Astrocyte (in vitro differentiated cells and primary cell): ENCODE results near the gene ZNF467. TPM values are rescaled to one million over a fixed set of nuclear protein-coding genes. Genes with fewer than 3 reads are reported as not detected.

Source experiments
- DNase-seq: peaks from one replicate; pipeline ENCODE4 v3.0.0-alpha.2; 2010; ENCODE audit warnings: low read depth
- FAIRE-seq: peaks from 2 replicates; lab custom pipeline; 2011; peaks lifted over from hg19 to GRCh38; lab: Jason Lieb, UNC
- H2AFZ ChIP-seq: 2 replicates; pipeline ENCODE4 v1.6.0; 2012; ENCODE audit warnings: low read depth, low read length, inconsistent platforms
- H3K27ac ChIP-seq: 2 replicates; pipeline ENCODE4 v1.5.1; 2011; ENCODE audit warnings: low read depth, low read length, inconsistent platforms
- H3K27me3 ChIP-seq: 2 replicates; pipeline ENCODE4 v1.6.0; 2011; ENCODE audit warnings: low read length, inconsistent platforms; ENCODE audit not compliant: insufficient read depth
- H3K36me3 ChIP-seq: 2 replicates; pipeline ENCODE4 v1.5.1; 2011; ENCODE audit warnings: low read length, inconsistent platforms; ENCODE audit not compliant: insufficient read depth
- H3K4me1 ChIP-seq: 2 replicates; pipeline ENCODE4 v1.5.1; 2011; ENCODE audit warnings: low read length, inconsistent platforms; ENCODE audit not compliant: insufficient read depth
- H3K4me2 ChIP-seq: 2 replicates; pipeline ENCODE4 v1.6.0; 2012; ENCODE audit warnings: low read length, inconsistent platforms
- H3K4me3 ChIP-seq: 2 replicates; pipeline ENCODE4 v1.5.1; 2011; ENCODE audit warnings: low read depth, mild to moderate bottlenecking, low read length, inconsistent platforms; ENCODE audit not compliant: insufficient read depth
- H3K79me2 ChIP-seq: 2 replicates; pipeline ENCODE4 v1.6.0; 2012; ENCODE audit warnings: mild to moderate bottlenecking, low read length, inconsistent platforms; ENCODE audit not compliant: insufficient read depth
- H3K9ac ChIP-seq: 2 replicates; pipeline ENCODE4 v1.6.0; 2012; ENCODE audit warnings: mild to moderate bottlenecking, low read length, inconsistent platforms
- H3K9me3 ChIP-seq: 2 replicates; pipeline ENCODE4 v1.5.1; 2012; ENCODE audit warnings: low read depth, mild to moderate bottlenecking, low read length, inconsistent platforms; ENCODE audit not compliant: insufficient read depth
- H4K20me1 ChIP-seq: 2 replicates; pipeline ENCODE4 v1.6.0; 2012; ENCODE audit warnings: low read length, inconsistent platforms; ENCODE audit not compliant: insufficient read depth
- H3K27ac Mint-ChIP-seq: one replicate; pipeline ENCODE4 v1.8.0; 2021; ENCODE audit warnings: mild to moderate bottlenecking, mixed read lengths; ENCODE audit not compliant: unreplicated experiment
- H3K27me3 Mint-ChIP-seq: one replicate; pipeline ENCODE4 v1.8.0; 2021; ENCODE audit warnings: low read depth, mixed read lengths; ENCODE audit not compliant: unreplicated experiment
- H3K36me3 Mint-ChIP-seq: one replicate; pipeline ENCODE4 v1.8.0; 2021; ENCODE audit warnings: low read depth, mixed read lengths; ENCODE audit not compliant: unreplicated experiment
- H3K4me1 Mint-ChIP-seq: one replicate; pipeline ENCODE4 v1.8.0; 2021; ENCODE audit warnings: low read depth, mixed read lengths; ENCODE audit not compliant: unreplicated experiment
- H3K4me3 Mint-ChIP-seq: one replicate; pipeline ENCODE4 v1.8.0; 2021; ENCODE audit warnings: mild to moderate bottlenecking, moderate library complexity, mixed read lengths; ENCODE audit not compliant: unreplicated experiment
- H3K9me3 Mint-ChIP-seq: one replicate; pipeline ENCODE4 v1.8.0; 2021; ENCODE audit warnings: mild to moderate bottlenecking, mixed read lengths; ENCODE audit not compliant: unreplicated experiment
- CTCF ChIP-seq: IDR thresholded peaks from 2 replicates; pipeline ENCODE4 v1.5.1; 2011; ENCODE audit warnings: low read depth, mild to moderate bottlenecking, inconsistent platforms, low read length, moderate library complexity; ENCODE audit not compliant: insufficient read depth
- EZH2 ChIP-seq: IDR thresholded peaks from 2 replicates; pipeline ENCODE4 v1.6.1; 2012; ENCODE audit warnings: mild to moderate bottlenecking, low read length, inconsistent platforms; ENCODE audit not compliant: insufficient read depth
- total RNA-seq: library from RNA; stranded (reverse); gene quantifications from 2 replicates; pipeline ENCODE4 v1.2.1, GENCODE V29; 2021

Gene ZNF467
- total RNA-seq, 1 donor from 2014 or later = 16.6 TPM

GRCh38 chr7:149781921-149782320, 8.5 kb upstream of the ZNF467 start:
- no peaks in the 10 kb centered on the region for H3K4me1 Mint-ChIP-seq
- no peak for DNase-seq
- Histone ChIP-seq H3K36me3 (no peaks in the 10 kb centered on the region), H3K9me3 (no peaks in the 10 kb centered on the region), H3K4me2 (no peak overlapping the region), H3K27ac (no peak overlapping the region), H3K27me3 (peaks cover 5% of the 10 kb centered on the region), H3K4me3 (no peak overlapping the region), H4K20me1 (no peaks in the 10 kb centered on the region), H3K4me1 (no peaks in the 10 kb centered on the region), H3K9ac (no peak overlapping the region), H2AFZ (no peak overlapping the region), H3K79me2 (no peaks in the 10 kb centered on the region)
- no peak for FAIRE-seq
- no peak overlapping the region for H3K4me3 Mint-ChIP-seq
- no peak overlapping the region for H3K27ac Mint-ChIP-seq
- H3K36me3 Mint-ChIP-seq = no peaks in the 10 kb centered on the region
- TF ChIP-seq EZH2 (no peak), CTCF (no peak)
- peaks cover 68% of the 10 kb centered on the region for H3K27me3 Mint-ChIP-seq
- no peaks in the 10 kb centered on the region for H3K9me3 Mint-ChIP-seq

GRCh38 chr7:149780636-149781419, 7.4 kb upstream of the ZNF467 start:
- Histone ChIP-seq H3K9me3 (no peaks in the 10 kb centered on the region), H3K79me2 (no peaks in the 10 kb centered on the region), H3K4me2 (no peak overlapping the region), H2AFZ (no peak overlapping the region), H3K27me3 (peaks cover 5% of the 10 kb centered on the region), H4K20me1 (no peaks in the 10 kb centered on the region), H3K4me1 (no peaks in the 10 kb centered on the region), H3K36me3 (no peaks in the 10 kb centered on the region), H3K4me3 (no peak overlapping the region), H3K27ac (no peak overlapping the region), H3K9ac (no peak overlapping the region)
- FAIRE-seq = no peak
- TF ChIP-seq CTCF = no peak
- Mint-ChIP-seq H3K9me3 (no peaks in the 10 kb centered on the region), H3K27me3 (peaks cover 57% of the 10 kb centered on the region), H3K4me3 (no peak overlapping the region), H3K4me1 (no peaks in the 10 kb centered on the region), H3K36me3 (no peaks in the 10 kb centered on the region), H3K27ac (no peak overlapping the region)
- no peak for DNase-seq

GRCh38 chr7:149780056-149780455, 6.7 kb upstream of the ZNF467 start:
- Mint-ChIP-seq H3K27me3 (peaks cover 56% of the 10 kb centered on the region), H3K4me3 (no peak overlapping the region), H3K9me3 (no peaks in the 10 kb centered on the region), H3K27ac (no peak overlapping the region), H3K4me1 (no peaks in the 10 kb centered on the region), H3K36me3 (no peaks in the 10 kb centered on the region)
- Histone ChIP-seq H3K4me2 (no peak overlapping the region), H4K20me1 (no peaks in the 10 kb centered on the region), H3K36me3 (no peaks in the 10 kb centered on the region), H3K4me1 (no peaks in the 10 kb centered on the region), H3K9me3 (no peaks in the 10 kb centered on the region), H3K79me2 (no peaks in the 10 kb centered on the region), H3K4me3 (no peak overlapping the region), H2AFZ (no peak overlapping the region), H3K27me3 (peaks cover 5% of the 10 kb centered on the region), H3K27ac (no peak overlapping the region), H3K9ac (no peak overlapping the region)
- TF ChIP-seq EZH2 (no peak), CTCF (no peak)
- FAIRE-seq (no peak), DNase-seq (no peak)
